HG03108 (cell line): Measurements from ENCODE around the gene STXBP1.

Source experiments
- ATAC-seq: cut with Tn5 transposase; IDR thresholded peaks from one replicate; pipeline ENCODE4 v1.9.1; 2021; ENCODE audit warnings: moderate library complexity; ENCODE audit not compliant: unreplicated experiment

Gene STXBP1

GRCh38 chr9:127712371-127712770 is 100.3 kb downstream of the STXBP1 start:
- no peak for ATAC-seq

- no peak for ATAC-seq
Observed at GRCh38 chr9:127712867-127713266, 100.8 kb downstream of the STXBP1 start.

GRCh38 chr9:127714020-127714750 is 102.1 kb downstream of the STXBP1 start:
- ATAC-seq, result no peak

- peak; percentile 6 for ATAC-seq
Observed at GRCh38 chr9:127714951-127715469, 102.9 kb downstream of the STXBP1 start.

- ATAC-seq, result peak; percentile 84
Observed at GRCh38 chr9:127715470-127716337, 103.6 kb downstream of the STXBP1 start, which contains the start of the genes PTRH1 and TTC16. Gene PTRH1, minus strand, starts transcription at chr9:127715663. Its CDS starts 24 bp downstream, at chr9:127715639. Gene TTC16, plus strand, starts transcription at chr9:127716079. Its CDS starts 67 bp downstream, at chr9:127716146.

- no peak for ATAC-seq
Observed at GRCh38 chr9:127716412-127716811, 104.3 kb downstream of the STXBP1 start.

GRCh38 chr9:127717766-127718165 is 105.7 kb downstream of the STXBP1 start:
- ATAC-seq, result no peak

- no peak for ATAC-seq
Observed at GRCh38 chr9:127720031-127720864, 108.2 kb downstream of the STXBP1 start.

- no peak for ATAC-seq
Observed at GRCh38 chr9:127720865-127721227, 108.8 kb downstream of the STXBP1 start.

- ATAC-seq, result no peak
Observed at GRCh38 chr9:127721391-127721821, 109.3 kb downstream of the STXBP1 start.

GRCh38 chr9:127722055-127722745 is 110.1 kb downstream of the STXBP1 start:
- no peak for ATAC-seq

GRCh38 chr9:127723013-127723412 is 110.9 kb downstream of the STXBP1 start:
- ATAC-seq, result no peak

GRCh38 chr9:127723444-127723843 is 111.4 kb downstream of the STXBP1 start:
- no peak for ATAC-seq

- ATAC-seq, result no peak
Observed at GRCh38 chr9:127724012-127724411, 111.9 kb downstream of the STXBP1 start.

- no peak for ATAC-seq
Observed at GRCh38 chr9:127726871-127727270, 114.8 kb downstream of the STXBP1 start.

GRCh38 chr9:127728808-127729207 is 116.7 kb downstream of the STXBP1 start:
- no peak for ATAC-seq

GRCh38 chr9:127729522-127730256 is 117.6 kb downstream of the STXBP1 start:
- ATAC-seq, result no peak

- ATAC-seq, result no peak
Observed at GRCh38 chr9:127730262-127730661, 118.2 kb downstream of the STXBP1 start.

GRCh38 chr9:127730799-127731410 is 118.8 kb downstream of the STXBP1 start:
- no peak for ATAC-seq
